Measurements from ENCODE around the gene DYNLRB1. TPM values are rescaled to one million over a fixed set of nuclear protein-coding genes. Genes with fewer than 3 reads are reported as not detected.
"Not testable (repeated sequence)": the region's sequence is repeated elsewhere in the genome, so short reads cannot be mapped to it uniquely, and the experiment has no call there.

Gene DYNLRB1
- total RNA-seq, 2 donors from 2014 or later = 106 to 107 TPM

DNA sequence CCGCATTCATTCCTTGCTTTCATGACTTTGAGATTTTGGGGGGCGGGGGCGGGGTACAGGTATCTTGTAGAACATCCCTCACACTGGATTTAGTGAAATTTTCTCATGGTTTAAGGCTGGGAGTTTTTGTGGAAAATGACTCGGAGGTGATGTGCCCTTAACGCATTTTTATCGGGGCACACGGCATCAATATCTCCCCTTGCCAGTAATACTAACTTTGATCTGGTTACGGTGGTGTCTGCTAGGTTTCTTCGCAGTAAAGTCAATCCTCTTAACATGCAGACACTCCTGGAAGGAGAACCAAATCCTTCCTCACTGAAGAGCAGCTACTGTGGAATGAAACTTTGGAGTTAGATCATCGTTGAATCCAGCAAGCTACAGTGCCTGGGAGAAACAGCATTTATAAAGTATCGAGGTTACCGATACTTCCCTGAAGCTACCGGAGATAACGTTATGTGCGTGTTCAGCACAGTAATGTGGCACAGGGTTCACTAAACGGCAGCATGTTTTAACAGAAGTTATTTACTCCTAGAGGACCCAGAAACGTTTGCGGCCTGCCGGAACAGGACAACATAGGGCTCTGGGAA is 1.2 kb upstream of the DYNLRB1 start:
- Histone ChIP-seq H3K27me3 (no peaks in the 10 kb centered on the region), H3K36me3 (no peaks in the 10 kb centered on the region), H3K9ac (ENCODE audit: low read depth in 2 of 2, low read length in 2 of 2) (peak overlapping the region; percentile 57 to 89), H3K4me1 (peaks cover 3% of the 10 kb centered on the region), H3K27ac (peak overlapping the region; percentile 93), H3K9me3 (no peaks in the 10 kb centered on the region), H3K4me3 (peak overlapping the region; percentile 61)
- DNase-seq = no peak
- TF ChIP-seq, protein P1, sequence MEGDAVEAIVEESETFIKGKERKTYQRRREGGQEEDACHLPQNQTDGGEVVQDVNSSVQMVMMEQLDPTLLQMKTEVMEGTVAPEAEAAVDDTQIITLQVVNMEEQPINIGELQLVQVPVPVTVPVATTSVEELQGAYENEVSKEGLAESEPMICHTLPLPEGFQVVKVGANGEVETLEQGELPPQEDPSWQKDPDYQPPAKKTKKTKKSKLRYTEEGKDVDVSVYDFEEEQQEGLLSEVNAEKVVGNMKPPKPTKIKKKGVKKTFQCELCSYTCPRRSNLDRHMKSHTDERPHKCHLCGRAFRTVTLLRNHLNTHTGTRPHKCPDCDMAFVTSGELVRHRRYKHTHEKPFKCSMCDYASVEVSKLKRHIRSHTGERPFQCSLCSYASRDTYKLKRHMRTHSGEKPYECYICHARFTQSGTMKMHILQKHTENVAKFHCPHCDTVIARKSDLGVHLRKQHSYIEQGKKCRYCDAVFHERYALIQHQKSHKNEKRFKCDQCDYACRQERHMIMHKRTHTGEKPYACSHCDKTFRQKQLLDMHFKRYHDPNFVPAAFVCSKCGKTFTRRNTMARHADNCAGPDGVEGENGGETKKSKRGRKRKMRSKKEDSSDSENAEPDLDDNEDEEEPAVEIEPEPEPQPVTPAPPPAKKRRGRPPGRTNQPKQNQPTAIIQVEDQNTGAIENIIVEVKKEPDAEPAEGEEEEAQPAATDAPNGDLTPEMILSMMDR (IDR thresholded peaks at IDR 0.05) = no peak
- intact Hi-C loops (cut with DNase I) = no loop called here

DNA sequence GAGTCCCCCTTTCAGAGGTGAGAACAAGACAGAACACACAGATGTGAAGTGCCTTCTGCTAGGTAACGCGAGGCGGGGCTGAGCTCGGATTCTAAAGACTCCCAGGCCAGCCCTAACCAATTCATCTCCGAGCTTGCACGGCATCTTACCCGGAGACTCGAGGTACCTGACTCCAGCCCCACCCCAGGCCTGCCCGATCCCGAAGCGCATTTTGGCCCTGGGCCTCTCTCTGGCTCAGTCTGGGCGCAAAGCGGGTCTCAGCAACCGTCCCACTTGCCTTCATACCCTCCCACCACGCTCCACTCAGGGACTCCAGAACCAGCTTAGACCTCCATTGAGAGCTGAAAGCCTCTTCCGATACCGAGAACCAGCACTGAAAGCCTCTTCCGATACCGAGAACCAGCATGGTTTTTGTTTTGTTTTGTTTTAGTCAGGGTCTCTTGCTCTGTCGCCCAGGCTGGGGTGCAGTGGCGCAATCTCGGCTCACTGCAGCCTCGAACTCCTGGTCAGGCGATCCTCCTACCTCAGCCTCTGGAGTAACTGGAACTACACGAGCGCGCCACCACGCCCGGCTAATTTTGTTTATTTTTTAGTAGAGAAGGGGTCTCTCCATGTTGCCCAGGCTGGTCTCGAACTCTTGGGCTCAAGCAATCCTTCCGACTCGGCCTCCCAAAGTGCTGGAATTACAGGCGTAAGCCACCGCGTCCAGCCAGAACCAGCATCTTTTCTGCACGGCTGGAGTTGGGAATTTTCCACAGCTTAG is 557 bp upstream of the DYNLRB1 start:
- Histone ChIP-seq H3K4me3 (peak overlapping the region; percentile 61), H3K4me1 (peaks cover 3% of the 10 kb centered on the region), H3K9me3 (no peaks in the 10 kb centered on the region), H3K27ac (peak overlapping the region; percentile 93), H3K36me3 (no peaks in the 10 kb centered on the region), H3K27me3 (no peaks in the 10 kb centered on the region), H3K9ac (ENCODE audit: low read depth in 2 of 2, low read length in 2 of 2) (peak overlapping the region; percentile 57 to 89)
- TF ChIP-seq, protein P1 (IDR thresholded peaks at IDR 0.05) = no peak
- peak; percentile 83 for DNase-seq
- intact Hi-C loops (cut with DNase I) = no loop called here

DNA sequence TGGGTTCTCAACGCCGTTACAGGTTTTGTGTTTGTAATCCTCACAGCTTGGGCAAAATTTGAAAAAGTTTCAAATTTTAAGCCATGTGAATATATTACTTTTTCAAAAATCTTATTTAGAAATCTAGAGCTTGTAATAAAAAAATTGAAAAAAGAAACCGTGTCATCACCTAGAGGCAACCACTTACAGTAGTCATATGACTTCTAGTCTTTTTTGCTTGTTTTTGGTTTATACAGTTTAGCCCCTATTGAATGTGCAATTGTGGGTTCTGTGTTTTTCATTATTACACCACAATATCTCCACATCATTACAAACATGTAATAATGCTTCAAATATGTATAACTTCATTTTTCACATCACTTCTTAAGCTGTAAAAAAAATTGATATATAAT is 888 bp downstream of the DYNLRB1 start:
- no peak for DNase-seq
- peaks cover 3% of the 10 kb centered on the region for H3K4me1 ChIP-seq
- intact Hi-C loops (cut with DNase I) = no loop called here
- H3K36me3 ChIP-seq = no peaks in the 10 kb centered on the region
- peak overlapping the region; percentile 93 for H3K27ac ChIP-seq
- H3K27me3 ChIP-seq = no peaks in the 10 kb centered on the region
- TF ChIP-seq, protein P1 (IDR thresholded peaks at IDR 0.05) = no peak
- H3K9me3 ChIP-seq = no peaks in the 10 kb centered on the region
- H3K4me3 ChIP-seq = peak overlapping the region; percentile 61
- peak overlapping the region; percentile 87 to 89 for H3K9ac ChIP-seq (ENCODE audit: low read depth in 2 of 2, low read length in 2 of 2)

DNA sequence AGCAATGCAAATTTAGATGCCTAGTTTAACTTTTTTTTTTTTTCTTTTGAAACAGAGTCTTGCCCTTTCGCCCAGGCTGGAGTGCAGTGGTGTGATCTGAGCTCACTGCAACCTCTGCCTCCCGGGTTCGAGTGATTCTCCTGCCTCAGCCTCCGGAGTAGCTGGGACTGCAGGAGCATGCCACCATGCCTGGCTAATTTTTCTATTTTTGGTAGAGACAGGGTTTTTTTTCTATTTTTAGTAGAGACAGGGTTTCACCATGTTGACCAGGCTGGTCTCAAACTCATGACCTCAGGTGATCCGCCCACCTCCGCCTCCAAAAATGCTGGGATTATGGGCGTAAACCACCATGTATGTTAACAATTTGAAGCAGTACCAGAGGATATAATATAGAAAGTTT is 2.6 kb downstream of the DYNLRB1 start:
- H3K36me3 ChIP-seq; intact Hi-C loops (cut with DNase I); H3K9me3 ChIP-seq; H3K9ac ChIP-seq (ENCODE audit: low read depth in 2 of 2, low read length in 2 of 2); DNase-seq; H3K4me1 ChIP-seq; H3K27ac ChIP-seq; H3K4me3 ChIP-seq; H3K27me3 ChIP-seq: not testable (repeated sequence)

DNA sequence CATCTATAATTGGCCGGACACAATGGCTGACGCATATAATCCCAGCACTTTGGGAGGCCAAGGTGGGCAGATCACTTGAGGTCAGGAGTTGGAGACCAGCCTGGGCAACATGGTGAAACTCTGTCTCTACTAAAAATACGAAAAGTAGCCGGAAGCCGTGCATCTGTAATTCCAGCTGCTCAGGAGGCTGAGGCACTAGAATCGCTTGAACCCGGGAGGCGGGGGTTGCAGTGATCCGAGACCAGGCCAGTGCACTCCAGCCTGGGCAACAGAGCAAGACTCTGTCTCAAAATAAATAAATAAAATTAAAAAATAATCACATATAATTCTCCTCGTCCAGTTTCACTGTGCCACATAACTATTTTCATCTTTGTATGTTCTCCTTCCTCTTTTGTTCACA is 3.6 kb downstream of the DYNLRB1 start:
- not testable (repeated sequence) for DNase-seq, H3K4me1 ChIP-seq
- intact Hi-C loops (cut with DNase I) = loop anchor here (10.0 kb wide), 1 partner anchor 205 kb away; no protein-coding TSS in a partner anchor

DNA sequence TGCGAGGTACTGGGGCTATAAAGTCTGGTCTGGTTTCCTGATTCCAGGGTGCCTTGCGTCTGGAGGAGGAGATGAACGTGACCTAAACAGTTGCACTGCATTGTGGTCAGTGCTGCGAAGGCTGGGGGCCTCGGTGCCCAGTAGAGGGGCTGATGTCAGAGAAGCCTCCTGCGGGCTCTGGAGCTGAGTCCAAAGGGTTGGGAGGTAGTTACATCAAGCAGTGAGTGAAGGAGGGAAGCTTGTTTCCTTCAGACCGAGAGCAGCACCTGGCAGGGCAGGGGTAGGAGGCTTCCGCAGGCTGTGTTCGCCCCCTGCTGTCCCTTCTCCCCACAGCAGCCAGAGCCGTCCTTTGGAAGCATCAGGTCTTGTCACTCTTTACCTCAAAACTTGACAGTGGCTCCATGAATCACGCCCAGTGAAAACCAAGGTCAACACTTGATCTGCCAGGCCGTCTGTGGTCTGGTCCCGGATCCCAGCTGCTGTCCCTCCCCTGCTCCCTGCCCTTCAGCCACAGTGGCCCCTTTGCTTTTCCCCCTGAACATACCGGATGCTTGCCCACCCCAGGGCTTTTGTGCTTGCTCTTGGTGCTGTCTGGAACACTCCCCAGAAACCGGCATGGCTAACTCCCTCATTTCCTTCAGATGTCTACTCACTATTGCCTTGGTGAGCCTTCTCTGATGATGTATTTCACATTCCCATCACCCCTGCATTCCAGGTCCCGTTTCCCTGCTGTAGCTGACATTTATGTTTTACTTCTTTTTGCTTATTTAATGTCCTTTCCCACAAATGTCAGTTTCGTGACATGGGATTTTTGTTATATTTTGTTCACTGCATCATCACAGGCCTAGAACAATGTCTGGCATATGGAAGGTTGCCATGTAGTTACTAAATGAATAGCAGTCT is 7.0 kb downstream of the DYNLRB1 start:
- DNase-seq = peak; percentile 65
- H3K9ac ChIP-seq (ENCODE audit: low read depth in 2 of 2, low read length in 2 of 2) = peak overlapping the region; percentile 14 to 47
- H3K4me3 ChIP-seq = no peak overlapping the region
- intact Hi-C loops (cut with DNase I) = loop anchor here (10.0 kb wide), 1 partner anchor 208 kb away; no protein-coding TSS in a partner anchor
- no peaks in the 10 kb centered on the region for H3K9me3 ChIP-seq
- peaks cover 13% of the 10 kb centered on the region for H3K4me1 ChIP-seq
- peak overlapping the region; percentile 51 for H3K27ac ChIP-seq
- TF ChIP-seq, protein P1 (IDR thresholded peaks at IDR 0.05) = peak; percentile 24
- peaks cover 7% of the 10 kb centered on the region for H3K36me3 ChIP-seq
- H3K27me3 ChIP-seq = no peaks in the 10 kb centered on the region

More for the DNA sequence above, 3.6 kb downstream of the DYNLRB1 start:
- H3K9me3 ChIP-seq; H3K27ac ChIP-seq; H3K9ac ChIP-seq (ENCODE audit: low read depth in 2 of 2, low read length in 2 of 2); H3K4me3 ChIP-seq; H3K27me3 ChIP-seq; H3K36me3 ChIP-seq: not testable (repeated sequence)

Measured in colonic mucosa (tissue), 4 donors.